ENCODE data around the gene RUNX2. TPM values are rescaled to one million over a fixed set of nuclear protein-coding genes. Genes with fewer than 3 reads are reported as not detected.

The RUNX2 gene
- total RNA-seq, 1 experiment from 2014 or later: 13.7 TPM

- DNase-seq (ENCODE audit: low read depth): peak; percentile 91
These were observed 289.3 kb downstream of the RUNX2 start for GRCh38 chr6:45617441-45617840.

- DNase-seq (ENCODE audit: low read depth): no peak
These were observed 290.1 kb downstream of the RUNX2 start for GRCh38 chr6:45618259-45618658.

- DNase-seq (ENCODE audit: low read depth): peak; percentile 78
These were observed 291.2 kb downstream of the RUNX2 start for GRCh38 chr6:45619211-45619760.

- peak; percentile 70 for DNase-seq (ENCODE audit: low read depth)
These were observed 291.9 kb downstream of the RUNX2 start for GRCh38 chr6:45619994-45620471.

- no peak for DNase-seq (ENCODE audit: low read depth)
These were observed 296.1 kb downstream of the RUNX2 start for GRCh38 chr6:45624228-45624627.

GRCh38 chr6:45625191-45625664, 297.1 kb downstream of the RUNX2 start:
- DNase-seq (ENCODE audit: low read depth): peak; percentile 86

GRCh38 chr6:45626087-45626891, 298.2 kb downstream of the RUNX2 start:
- DNase-seq (ENCODE audit: low read depth): peak; percentile 92

- no peak for DNase-seq (ENCODE audit: low read depth)
These were observed 302.2 kb downstream of the RUNX2 start for GRCh38 chr6:45630314-45630713.

- DNase-seq (ENCODE audit: low read depth): no peak
These were observed 302.7 kb downstream of the RUNX2 start for GRCh38 chr6:45630801-45631200.

GRCh38 chr6:45631396-45631795, 303.3 kb downstream of the RUNX2 start:
- no peak for DNase-seq (ENCODE audit: low read depth)

- no peak for DNase-seq (ENCODE audit: low read depth)
These were observed 305.3 kb downstream of the RUNX2 start for GRCh38 chr6:45633272-45633908.

- no peak for DNase-seq (ENCODE audit: low read depth)
These were observed 306.1 kb downstream of the RUNX2 start for GRCh38 chr6:45634231-45634630.

- no peak for DNase-seq (ENCODE audit: low read depth)
These were observed 307.2 kb downstream of the RUNX2 start for GRCh38 chr6:45635284-45635867.

- no peak for DNase-seq (ENCODE audit: low read depth)
These were observed 308.9 kb downstream of the RUNX2 start for GRCh38 chr6:45637056-45637455.

GRCh38 chr6:45637611-45638257, 309.6 kb downstream of the RUNX2 start:
- no peak for DNase-seq (ENCODE audit: low read depth)

- DNase-seq (ENCODE audit: low read depth): no peak
These were observed 312.0 kb downstream of the RUNX2 start for GRCh38 chr6:45640081-45640491.

- no peak for DNase-seq (ENCODE audit: low read depth)
These were observed 312.7 kb downstream of the RUNX2 start for GRCh38 chr6:45640811-45641210.

- no peak for DNase-seq (ENCODE audit: low read depth)
These were observed 314.4 kb downstream of the RUNX2 start for GRCh38 chr6:45642331-45643125.

GRCh38 chr6:45643126-45643525, 315.0 kb downstream of the RUNX2 start:
- DNase-seq (ENCODE audit: low read depth): no peak

- no peak for DNase-seq (ENCODE audit: low read depth)
These were observed 316.6 kb downstream of the RUNX2 start for GRCh38 chr6:45644720-45645119.

GRCh38 chr6:45645302-45645701, 317.2 kb downstream of the RUNX2 start:
- DNase-seq (ENCODE audit: low read depth): no peak

Data from Daoy (cell line).